Measurements from ENCODE around the gene MEGF6. TPM values are rescaled to one million over a fixed set of nuclear protein-coding genes. Genes with fewer than 3 reads are reported as not detected.

Gene MEGF6
- total RNA-seq, 1 donor, result 85.4 TPM

GRCh38 chr1:3534803-3535637 is 76.3 kb downstream of the MEGF6 start:
- Histone ChIP-seq H3K79me2 (ENCODE audit: insufficient read depth, low read length) (peaks cover under 1% of the 10 kb centered on the region), H3K27me3 (ENCODE audit: insufficient read depth, low read length) (no peaks in the 10 kb centered on the region), H3K4me3 (ENCODE audit: insufficient read depth, low read length) (no peak overlapping the region), H3K4me2 (ENCODE audit: insufficient read depth, low read length) (no peak overlapping the region), H3K9me3 (ENCODE audit: low read depth, low read length) (no peaks in the 10 kb centered on the region), H3K36me3 (ENCODE audit: insufficient read depth, low read length) (no peaks in the 10 kb centered on the region), H2AFZ (ENCODE audit: low read length) (no peak overlapping the region), H4K20me1 (ENCODE audit: insufficient read depth, low read length) (no peaks in the 10 kb centered on the region), H3K4me1 (ENCODE audit: insufficient read depth, low read length) (peaks cover 6% of the 10 kb centered on the region), H3K27ac (ENCODE audit: low read depth, low read length) (no peak overlapping the region)
- TF ChIP-seq, protein P1, sequence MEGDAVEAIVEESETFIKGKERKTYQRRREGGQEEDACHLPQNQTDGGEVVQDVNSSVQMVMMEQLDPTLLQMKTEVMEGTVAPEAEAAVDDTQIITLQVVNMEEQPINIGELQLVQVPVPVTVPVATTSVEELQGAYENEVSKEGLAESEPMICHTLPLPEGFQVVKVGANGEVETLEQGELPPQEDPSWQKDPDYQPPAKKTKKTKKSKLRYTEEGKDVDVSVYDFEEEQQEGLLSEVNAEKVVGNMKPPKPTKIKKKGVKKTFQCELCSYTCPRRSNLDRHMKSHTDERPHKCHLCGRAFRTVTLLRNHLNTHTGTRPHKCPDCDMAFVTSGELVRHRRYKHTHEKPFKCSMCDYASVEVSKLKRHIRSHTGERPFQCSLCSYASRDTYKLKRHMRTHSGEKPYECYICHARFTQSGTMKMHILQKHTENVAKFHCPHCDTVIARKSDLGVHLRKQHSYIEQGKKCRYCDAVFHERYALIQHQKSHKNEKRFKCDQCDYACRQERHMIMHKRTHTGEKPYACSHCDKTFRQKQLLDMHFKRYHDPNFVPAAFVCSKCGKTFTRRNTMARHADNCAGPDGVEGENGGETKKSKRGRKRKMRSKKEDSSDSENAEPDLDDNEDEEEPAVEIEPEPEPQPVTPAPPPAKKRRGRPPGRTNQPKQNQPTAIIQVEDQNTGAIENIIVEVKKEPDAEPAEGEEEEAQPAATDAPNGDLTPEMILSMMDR (IDR thresholded peaks at IDR 0.05; ENCODE audit: extremely low read depth, low read depth, low read length), result no peak
- peak; percentile 87 for DNase-seq (ENCODE audit: insufficient read length, low spot score, missing footprints)

DNA sequence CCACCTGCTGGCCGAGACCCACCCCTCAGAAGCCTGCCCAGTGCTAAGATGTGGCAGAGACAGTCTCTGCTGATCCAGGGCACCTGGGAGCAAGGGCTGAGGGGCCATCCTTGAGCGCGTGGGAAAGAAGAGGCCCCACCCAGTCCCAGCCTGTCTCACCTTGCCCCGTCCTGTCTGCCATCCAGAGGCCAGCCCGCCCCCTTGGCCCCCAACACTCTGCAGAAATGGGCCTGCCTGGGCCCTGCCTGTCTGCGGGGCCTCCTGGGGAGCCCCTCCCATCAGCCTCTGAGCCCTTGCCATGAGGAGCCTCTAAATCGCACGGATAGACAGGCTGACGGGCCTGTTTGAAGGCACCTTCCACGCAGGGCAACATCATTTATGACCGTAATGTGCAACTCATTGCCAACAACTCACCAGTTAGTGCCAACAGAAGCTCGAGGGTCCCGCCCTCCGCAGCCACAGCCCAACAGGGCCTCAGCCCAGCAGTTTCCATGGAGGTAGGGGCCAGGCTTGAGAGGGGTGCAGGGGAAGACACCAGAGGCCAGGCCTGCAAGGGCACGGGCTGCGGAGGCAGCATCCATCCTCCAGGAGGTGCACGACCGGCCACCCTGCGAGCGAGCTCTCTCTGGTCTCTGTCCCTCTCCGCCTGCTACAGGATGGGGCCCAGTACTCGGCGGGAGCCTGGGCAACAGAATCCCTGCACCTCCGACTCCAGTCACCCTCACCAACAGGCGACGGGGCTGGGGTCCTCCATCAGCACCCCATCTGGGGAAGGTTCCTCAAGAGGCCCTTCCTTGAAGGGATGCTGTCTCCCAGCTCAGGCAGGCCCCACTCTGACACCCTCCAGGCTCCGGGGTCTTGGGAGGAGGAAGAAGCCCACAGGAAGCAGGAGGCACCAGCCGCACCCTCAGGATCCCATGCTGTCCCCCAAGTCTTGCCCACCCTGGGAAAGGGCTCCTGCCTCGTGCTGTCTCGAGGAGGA is 78.0 kb downstream of the MEGF6 start:
- Histone ChIP-seq H3K79me2 (ENCODE audit: insufficient read depth, low read length) (peaks cover 17% of the 10 kb centered on the region), H3K4me1 (ENCODE audit: insufficient read depth, low read length) (peaks cover 16% of the 10 kb centered on the region), H3K27me3 (ENCODE audit: insufficient read depth, low read length) (no peaks in the 10 kb centered on the region), H3K36me3 (ENCODE audit: insufficient read depth, low read length) (no peaks in the 10 kb centered on the region), H3K4me3 (ENCODE audit: insufficient read depth, low read length) (no peak overlapping the region), H3K9me3 (ENCODE audit: low read depth, low read length) (no peaks in the 10 kb centered on the region), H4K20me1 (ENCODE audit: insufficient read depth, low read length) (no peaks in the 10 kb centered on the region), H3K4me2 (ENCODE audit: insufficient read depth, low read length) (no peak overlapping the region), H2AFZ (ENCODE audit: low read length) (no peak overlapping the region), H3K27ac (ENCODE audit: low read depth, low read length) (no peak overlapping the region)
- TF ChIP-seq, protein P1 (IDR thresholded peaks at IDR 0.05; ENCODE audit: extremely low read depth, low read depth, low read length), result peak; percentile 11
- DNase-seq (ENCODE audit: insufficient read length, low spot score, missing footprints), result no peak

- DNase-seq (ENCODE audit: insufficient read length, low spot score, missing footprints), result no peak
- peaks cover 1% of the 10 kb centered on the region for H4K20me1 ChIP-seq (ENCODE audit: insufficient read depth, low read length)
- peaks cover 16% of the 10 kb centered on the region for H3K4me1 ChIP-seq (ENCODE audit: insufficient read depth, low read length)
- no peaks in the 10 kb centered on the region for H3K36me3 ChIP-seq (ENCODE audit: insufficient read depth, low read length)
- H3K4me2 ChIP-seq (ENCODE audit: insufficient read depth, low read length), result no peak overlapping the region
- no peak overlapping the region for H2AFZ ChIP-seq (ENCODE audit: low read length)
- H3K27me3 ChIP-seq (ENCODE audit: insufficient read depth, low read length), result no peaks in the 10 kb centered on the region
- TF ChIP-seq, protein P1 (IDR thresholded peaks at IDR 0.05; ENCODE audit: extremely low read depth, low read depth, low read length), result no peak
- no peaks in the 10 kb centered on the region for H3K9me3 ChIP-seq (ENCODE audit: low read depth, low read length)
- no peak overlapping the region for H3K4me3 ChIP-seq (ENCODE audit: insufficient read depth, low read length)
- H3K79me2 ChIP-seq (ENCODE audit: insufficient read depth, low read length), result peaks cover 24% of the 10 kb centered on the region
- H3K27ac ChIP-seq (ENCODE audit: low read depth, low read length), result no peak overlapping the region
Observed at GRCh38 chr1:3531928-3532327, 79.4 kb downstream of the MEGF6 start.
